HEK293 (cell line): Measurements from ENCODE around the gene STK39.

ENCODE experiments used
- CTCF ChIA-PET: fragments of 350-600 bp; formaldehyde crosslinking; extraction: SDS; loops from one replicate; lab custom pipeline; 2021; ENCODE audit warnings: antibody characterized with exemption; lab: Yijun Ruan, JAX
- POLR2A ChIA-PET: fragments of 300-600 bp; formaldehyde crosslinking; extraction: SDS; loops from one replicate; lab custom pipeline; 2020; ENCODE audit warnings: antibody characterized with exemption, inconsistent platforms; lab: Yijun Ruan, JAX
- H3K27ac ChIP-seq: fragments of 200-500 bp; sonication (Bioruptor generic); 2 replicates; pipeline ENCODE4 v1.5.1; 2014; ENCODE audit warnings: low read depth, low read length, control low read depth, inconsistent platforms; ENCODE audit errors: extremely low read depth
- H3K36me3 ChIP-seq, 2 experiments: fragments of 200-500 bp in 1 of 2; sonication (Bioruptor generic) in 1 of 2; 1 replicate in 1 of 2; 2 replicates in 1 of 2; pipeline ENCODE4 v1.5.1; 2014 to 2017; ENCODE audit warnings: inconsistent platforms in 2 of 2, low read length in 2 of 2; ENCODE audit not compliant: control insufficient read depth in 2 of 2, insufficient read depth in 1 of 2
- H3K4me1 ChIP-seq: fragments of 200-500 bp; sonication (Bioruptor generic); 2 replicates; pipeline ENCODE4 v1.5.1; 2014; ENCODE audit warnings: mild to moderate bottlenecking, low read length, inconsistent platforms; ENCODE audit not compliant: control insufficient read depth, insufficient read depth
- H3K4me3 ChIP-seq: 2 replicates; pipeline ENCODE4 v1.5.1; 2011; ENCODE audit warnings: low read depth, mild to moderate bottlenecking, control low read depth, low read length, moderate library complexity
- H3K9me3 ChIP-seq: fragments of 200-500 bp; sonication (Bioruptor generic); 2 replicates; pipeline ENCODE4 v1.5.1; 2014; ENCODE audit warnings: low read depth, low read length, inconsistent platforms; ENCODE audit not compliant: control insufficient read depth, insufficient read depth
- BCL11B ChIP-seq: fragments of 450-650 bp; formaldehyde crosslinking; IDR thresholded peaks from 2 replicates; pipeline ENCODE4 v1.5.1; 2016; ENCODE audit warnings: low read depth, missing biosample characterization, missing genetic modification characterization
- FEZF1 ChIP-seq: fragments of 450-650 bp; formaldehyde crosslinking; IDR thresholded peaks from 2 replicates; pipeline ENCODE4 v1.5.1; 2016; ENCODE audit warnings: missing biosample characterization, missing genetic modification characterization
- GLI4 ChIP-seq: fragments of 450-650 bp; formaldehyde crosslinking; IDR thresholded peaks from 2 replicates; pipeline ENCODE4 v1.5.1; 2016; ENCODE audit warnings: missing biosample characterization, missing genetic modification characterization
- HOXA7 ChIP-seq: sonication (generic); formaldehyde crosslinking; IDR thresholded peaks from 2 replicates; pipeline ENCODE4 v1.8.1; 2022; ENCODE audit warnings: missing genetic modification reagents, borderline replicate concordance
- KLF17 ChIP-seq: fragments of 450-650 bp; formaldehyde crosslinking; IDR thresholded peaks from 2 replicates; pipeline ENCODE4 v1.5.1; 2016; ENCODE audit warnings: missing biosample characterization, missing genetic modification characterization
- TCF7L2 ChIP-seq: IDR thresholded peaks from 2 replicates; pipeline ENCODE4 v1.6.1; 2011; ENCODE audit warnings: low read depth, mild to moderate bottlenecking, inconsistent platforms, low read length, moderate library complexity, borderline replicate concordance
- YY2 ChIP-seq: fragments of 450-650 bp; formaldehyde crosslinking; IDR thresholded peaks from 2 replicates; pipeline ENCODE4 v1.5.1; 2016; ENCODE audit warnings: missing biosample characterization, missing genetic modification characterization
- ZNF157 ChIP-seq: fragments of 450-650 bp; formaldehyde crosslinking; IDR thresholded peaks from 2 replicates; pipeline ENCODE4 v1.5.1; 2016; ENCODE audit warnings: missing biosample characterization, missing genetic modification characterization
- ZNF266 ChIP-seq: fragments of 450-650 bp; formaldehyde crosslinking; IDR thresholded peaks from 2 replicates; pipeline ENCODE4 v1.5.1; 2016; ENCODE audit warnings: missing biosample characterization, missing genetic modification characterization, low read depth
- ZNF404 ChIP-seq: fragments of 450-650 bp; formaldehyde crosslinking; IDR thresholded peaks from 2 replicates; pipeline ENCODE4 v1.5.1; 2017; ENCODE audit warnings: missing biosample characterization, missing genetic modification characterization
- ZNF654 ChIP-seq: fragments of 450-650 bp; formaldehyde crosslinking; IDR thresholded peaks from 2 replicates; pipeline ENCODE4 v1.5.1; 2016; ENCODE audit warnings: low read depth, missing biosample characterization, missing genetic modification characterization
- ZNF692 ChIP-seq: fragments of 450-650 bp; formaldehyde crosslinking; IDR thresholded peaks from 2 replicates; pipeline ENCODE4 v1.5.1; 2016; ENCODE audit warnings: missing biosample characterization, missing genetic modification characterization
- TF ChIP-seq, protein P1 (sequence below): fragments of 450-650 bp; formaldehyde crosslinking; conservative IDR thresholded peaks from 2 replicates; pipeline ENCODE4 v1.5.1; 2016; ENCODE audit warnings: low read depth, missing biosample characterization, missing genetic modification characterization
- TF ChIP-seq, protein P2 (sequence below): fragments of 450-650 bp; formaldehyde crosslinking; conservative IDR thresholded peaks from 2 replicates; pipeline ENCODE4 v1.5.1; 2016; ENCODE audit warnings: low read depth, missing biosample characterization, missing genetic modification characterization
- TF ChIP-seq, protein P3 (sequence below): fragments of 450-650 bp; formaldehyde crosslinking; IDR thresholded peaks from 2 replicates; pipeline ENCODE4 v1.5.1; 2016; ENCODE audit warnings: missing biosample characterization, missing genetic modification characterization, borderline replicate concordance

Gene STK39

GRCh38 chr2:167935803-167936110, 311.6 kb downstream of the STK39 start:
- no peaks in the 10 kb centered on the region; the same call in 1 of the 2 replicates for H3K4me1 ChIP-seq
- CTCF ChIA-PET, result no interaction called here
- TF ChIP-seq GLI4 (tag by site-specific recombination) (no peak), HOXA7 (no peak), ZNF692 (no peak), KLF17 (no peak), ZNF404 (no peak), FEZF1 (tag by site-specific recombination) (no peak), ZNF157 (no peak)
- TF ChIP-seq, protein P1, sequence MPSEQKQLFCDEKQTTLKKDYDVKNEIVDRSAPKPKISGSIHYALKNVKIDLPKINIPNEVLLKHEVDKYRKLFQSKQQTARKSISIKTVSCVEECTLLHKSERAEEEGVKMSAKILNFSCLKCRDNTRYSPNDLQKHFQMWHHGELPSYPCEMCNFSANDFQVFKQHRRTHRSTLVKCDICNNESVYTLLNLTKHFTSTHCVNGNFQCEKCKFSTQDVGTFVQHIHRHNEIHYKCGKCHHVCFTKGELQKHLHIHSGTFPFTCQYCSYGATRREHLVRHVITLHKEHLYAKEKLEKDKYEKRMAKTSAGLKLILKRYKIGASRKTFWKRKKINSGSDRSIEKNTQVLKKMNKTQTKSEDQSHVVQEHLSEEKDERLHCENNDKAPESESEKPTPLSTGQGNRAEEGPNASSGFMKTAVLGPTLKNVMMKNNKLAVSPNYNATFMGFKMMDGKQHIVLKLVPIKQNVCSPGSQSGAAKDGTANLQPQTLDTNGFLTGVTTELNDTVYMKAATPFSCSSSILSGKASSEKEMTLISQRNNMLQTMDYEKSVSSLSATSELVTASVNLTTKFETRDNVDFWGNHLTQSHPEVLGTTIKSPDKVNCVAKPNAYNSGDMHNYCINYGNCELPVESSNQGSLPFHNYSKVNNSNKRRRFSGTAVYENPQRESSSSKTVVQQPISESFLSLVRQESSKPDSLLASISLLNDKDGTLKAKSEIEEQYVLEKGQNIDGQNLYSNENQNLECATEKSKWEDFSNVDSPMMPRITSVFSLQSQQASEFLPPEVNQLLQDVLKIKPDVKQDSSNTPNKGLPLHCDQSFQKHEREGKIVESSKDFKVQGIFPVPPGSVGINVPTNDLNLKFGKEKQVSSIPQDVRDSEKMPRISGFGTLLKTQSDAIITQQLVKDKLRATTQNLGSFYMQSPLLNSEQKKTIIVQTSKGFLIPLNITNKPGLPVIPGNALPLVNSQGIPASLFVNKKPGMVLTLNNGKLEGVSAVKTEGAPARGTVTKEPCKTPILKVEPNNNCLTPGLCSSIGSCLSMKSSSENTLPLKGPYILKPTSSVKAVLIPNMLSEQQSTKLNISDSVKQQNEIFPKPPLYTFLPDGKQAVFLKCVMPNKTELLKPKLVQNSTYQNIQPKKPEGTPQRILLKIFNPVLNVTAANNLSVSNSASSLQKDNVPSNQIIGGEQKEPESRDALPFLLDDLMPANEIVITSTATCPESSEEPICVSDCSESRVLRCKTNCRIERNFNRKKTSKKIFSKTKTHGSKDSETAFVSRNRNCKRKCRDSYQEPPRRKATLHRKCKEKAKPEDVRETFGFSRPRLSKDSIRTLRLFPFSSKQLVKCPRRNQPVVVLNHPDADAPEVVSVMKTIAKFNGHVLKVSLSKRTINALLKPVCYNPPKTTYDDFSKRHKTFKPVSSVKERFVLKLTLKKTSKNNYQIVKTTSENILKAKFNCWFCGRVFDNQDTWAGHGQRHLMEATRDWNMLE (tag by site-specific recombination), result no peak
- TF ChIP-seq, protein P2, sequence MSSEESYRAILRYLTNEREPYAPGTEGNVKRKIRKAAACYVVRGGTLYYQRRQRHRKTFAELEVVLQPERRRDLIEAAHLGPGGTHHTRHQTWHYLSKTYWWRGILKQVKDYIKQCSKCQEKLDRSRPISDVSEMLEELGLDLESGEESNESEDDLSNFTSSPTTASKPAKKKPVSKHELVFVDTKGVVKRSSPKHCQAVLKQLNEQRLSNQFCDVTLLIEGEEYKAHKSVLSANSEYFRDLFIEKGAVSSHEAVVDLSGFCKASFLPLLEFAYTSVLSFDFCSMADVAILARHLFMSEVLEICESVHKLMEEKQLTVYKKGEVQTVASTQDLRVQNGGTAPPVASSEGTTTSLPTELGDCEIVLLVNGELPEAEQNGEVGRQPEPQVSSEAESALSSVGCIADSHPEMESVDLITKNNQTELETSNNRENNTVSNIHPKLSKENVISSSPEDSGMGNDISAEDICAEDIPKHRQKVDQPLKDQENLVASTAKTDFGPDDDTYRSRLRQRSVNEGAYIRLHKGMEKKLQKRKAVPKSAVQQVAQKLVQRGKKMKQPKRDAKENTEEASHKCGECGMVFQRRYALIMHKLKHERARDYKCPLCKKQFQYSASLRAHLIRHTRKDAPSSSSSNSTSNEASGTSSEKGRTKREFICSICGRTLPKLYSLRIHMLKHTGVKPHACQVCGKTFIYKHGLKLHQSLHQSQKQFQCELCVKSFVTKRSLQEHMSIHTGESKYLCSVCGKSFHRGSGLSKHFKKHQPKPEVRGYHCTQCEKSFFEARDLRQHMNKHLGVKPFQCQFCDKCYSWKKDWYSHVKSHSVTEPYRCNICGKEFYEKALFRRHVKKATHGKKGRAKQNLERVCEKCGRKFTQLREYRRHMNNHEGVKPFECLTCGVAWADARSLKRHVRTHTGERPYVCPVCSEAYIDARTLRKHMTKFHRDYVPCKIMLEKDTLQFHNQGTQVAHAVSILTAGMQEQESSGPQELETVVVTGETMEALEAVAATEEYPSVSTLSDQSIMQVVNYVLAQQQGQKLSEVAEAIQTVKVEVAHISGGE (tag by site-specific recombination), result no peak
- POLR2A ChIA-PET, result no interaction called here
- H3K9me3 ChIP-seq, result no peaks in the 10 kb centered on the region
- H3K27ac ChIP-seq, result no peak overlapping the region
- H3K36me3 ChIP-seq, result no peaks in the 10 kb centered on the region
- H3K4me3 ChIP-seq, result no peak overlapping the region

DNA sequence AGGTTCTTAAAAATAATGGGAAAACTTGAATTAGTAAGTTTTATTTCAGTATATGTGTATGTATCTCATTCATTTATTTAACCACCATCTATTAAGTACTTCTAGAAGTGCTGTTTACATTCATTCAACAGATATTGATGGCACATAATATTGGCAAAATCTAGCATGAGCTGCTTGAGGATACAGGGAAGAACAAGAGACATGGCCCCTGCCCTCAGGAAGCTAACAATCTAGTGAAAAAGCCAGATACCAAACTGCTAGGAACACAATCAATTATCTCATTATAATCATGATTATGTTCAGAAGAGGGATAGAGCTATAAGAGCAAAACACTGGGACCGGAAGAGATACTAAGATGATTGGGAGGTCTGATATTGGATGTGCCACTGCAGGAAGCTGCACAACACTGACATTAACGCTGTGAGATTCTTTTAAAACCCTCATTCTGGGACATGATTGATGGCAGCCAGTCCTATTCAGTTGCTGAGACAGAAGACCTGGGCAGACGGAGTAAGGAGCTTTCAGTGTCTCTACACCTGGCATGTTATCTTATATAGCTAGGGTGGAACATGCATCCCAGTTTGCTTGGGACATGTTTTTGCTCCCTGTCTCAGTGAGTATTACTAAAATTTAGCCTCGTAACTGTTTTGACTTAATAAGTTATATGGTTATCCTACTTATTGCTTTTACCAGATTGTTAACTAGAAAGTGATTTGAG, 314.1 kb downstream of the STK39 start:
- Histone ChIP-seq H3K36me3 (no peaks in the 10 kb centered on the region), H3K9me3 (no peaks in the 10 kb centered on the region), H3K4me1 (no peaks in the 10 kb centered on the region), H3K4me3 (no peak overlapping the region), H3K27ac (no peak overlapping the region)
- POLR2A ChIA-PET, result no interaction called here
- CTCF ChIA-PET, result interaction anchor here (0.6 kb wide), 1 partner anchor 121 kb away, joined by 3 read pairs; no protein-coding TSS in a partner anchor
- TF ChIP-seq ZNF266 (tag by site-specific recombination) (no peak), BCL11B (no peak), ZNF404 (no peak), YY2 (no peak), ZNF654 (tag by site-specific recombination) (no peak), TCF7L2 (no peak)
- TF ChIP-seq, protein P3, sequence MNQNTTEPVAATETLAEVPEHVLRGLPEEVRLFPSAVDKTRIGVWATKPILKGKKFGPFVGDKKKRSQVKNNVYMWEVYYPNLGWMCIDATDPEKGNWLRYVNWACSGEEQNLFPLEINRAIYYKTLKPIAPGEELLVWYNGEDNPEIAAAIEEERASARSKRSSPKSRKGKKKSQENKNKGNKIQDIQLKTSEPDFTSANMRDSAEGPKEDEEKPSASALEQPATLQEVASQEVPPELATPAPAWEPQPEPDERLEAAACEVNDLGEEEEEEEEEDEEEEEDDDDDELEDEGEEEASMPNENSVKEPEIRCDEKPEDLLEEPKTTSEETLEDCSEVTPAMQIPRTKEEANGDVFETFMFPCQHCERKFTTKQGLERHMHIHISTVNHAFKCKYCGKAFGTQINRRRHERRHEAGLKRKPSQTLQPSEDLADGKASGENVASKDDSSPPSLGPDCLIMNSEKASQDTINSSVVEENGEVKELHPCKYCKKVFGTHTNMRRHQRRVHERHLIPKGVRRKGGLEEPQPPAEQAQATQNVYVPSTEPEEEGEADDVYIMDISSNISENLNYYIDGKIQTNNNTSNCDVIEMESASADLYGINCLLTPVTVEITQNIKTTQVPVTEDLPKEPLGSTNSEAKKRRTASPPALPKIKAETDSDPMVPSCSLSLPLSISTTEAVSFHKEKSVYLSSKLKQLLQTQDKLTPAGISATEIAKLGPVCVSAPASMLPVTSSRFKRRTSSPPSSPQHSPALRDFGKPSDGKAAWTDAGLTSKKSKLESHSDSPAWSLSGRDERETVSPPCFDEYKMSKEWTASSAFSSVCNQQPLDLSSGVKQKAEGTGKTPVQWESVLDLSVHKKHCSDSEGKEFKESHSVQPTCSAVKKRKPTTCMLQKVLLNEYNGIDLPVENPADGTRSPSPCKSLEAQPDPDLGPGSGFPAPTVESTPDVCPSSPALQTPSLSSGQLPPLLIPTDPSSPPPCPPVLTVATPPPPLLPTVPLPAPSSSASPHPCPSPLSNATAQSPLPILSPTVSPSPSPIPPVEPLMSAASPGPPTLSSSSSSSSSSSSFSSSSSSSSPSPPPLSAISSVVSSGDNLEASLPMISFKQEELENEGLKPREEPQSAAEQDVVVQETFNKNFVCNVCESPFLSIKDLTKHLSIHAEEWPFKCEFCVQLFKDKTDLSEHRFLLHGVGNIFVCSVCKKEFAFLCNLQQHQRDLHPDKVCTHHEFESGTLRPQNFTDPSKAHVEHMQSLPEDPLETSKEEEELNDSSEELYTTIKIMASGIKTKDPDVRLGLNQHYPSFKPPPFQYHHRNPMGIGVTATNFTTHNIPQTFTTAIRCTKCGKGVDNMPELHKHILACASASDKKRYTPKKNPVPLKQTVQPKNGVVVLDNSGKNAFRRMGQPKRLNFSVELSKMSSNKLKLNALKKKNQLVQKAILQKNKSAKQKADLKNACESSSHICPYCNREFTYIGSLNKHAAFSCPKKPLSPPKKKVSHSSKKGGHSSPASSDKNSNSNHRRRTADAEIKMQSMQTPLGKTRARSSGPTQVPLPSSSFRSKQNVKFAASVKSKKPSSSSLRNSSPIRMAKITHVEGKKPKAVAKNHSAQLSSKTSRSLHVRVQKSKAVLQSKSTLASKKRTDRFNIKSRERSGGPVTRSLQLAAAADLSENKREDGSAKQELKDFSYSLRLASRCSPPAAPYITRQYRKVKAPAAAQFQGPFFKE, result no peak
